ENCODE results near the gene ZBTB18. TPM values are rescaled to one million over a fixed set of nuclear protein-coding genes. Genes with fewer than 3 reads are reported as not detected.

ZBTB18 gene
- total RNA-seq, 1 donor from 2014 or later = 21.3 TPM

- DNase-seq (no peak), ATAC-seq (no peak)
- TF ChIP-seq CTCF (IDR thresholded peaks at IDR 0.05) = no peak
- Histone ChIP-seq H3K4me3 (no peak overlapping the region), H3K9me3 (no peaks in the 10 kb centered on the region), H3K27me3 (ENCODE audit: low read depth) (peaks cover 11% of the 10 kb centered on the region), H3K4me1 (peaks cover 7% of the 10 kb centered on the region), H3K36me3 (no peaks in the 10 kb centered on the region), H3K27ac (no peak overlapping the region)
- intact Hi-C loops (cut with DNase I) = no loop called here
These were observed 45.6 kb downstream of the ZBTB18 start for GRCh38 chr1:244096691-244097090.

GRCh38 chr1:244097523-244098405, 46.7 kb downstream of the ZBTB18 start:
- DNase-seq (no peak), ATAC-seq (no peak)
- Histone ChIP-seq H3K9me3 (no peaks in the 10 kb centered on the region), H3K4me1 (peaks cover 7% of the 10 kb centered on the region), H3K27me3 (ENCODE audit: low read depth) (peaks cover 11% of the 10 kb centered on the region), H3K36me3 (no peaks in the 10 kb centered on the region), H3K4me3 (no peak overlapping the region), H3K27ac (no peak overlapping the region)
- intact Hi-C loops (cut with DNase I) = no loop called here
- no peak for TF ChIP-seq CTCF (IDR thresholded peaks at IDR 0.05)

GRCh38 chr1:244099258-244099930, 48.3 kb downstream of the ZBTB18 start:
- H3K27ac ChIP-seq = no peak overlapping the region
- DNase-seq = no peak
- peaks cover 11% of the 10 kb centered on the region for H3K27me3 ChIP-seq (ENCODE audit: low read depth)
- no peak for TF ChIP-seq CTCF (IDR thresholded peaks at IDR 0.05)
- H3K9me3 ChIP-seq = no peaks in the 10 kb centered on the region
- no peak for ATAC-seq
- H3K36me3 ChIP-seq = no peaks in the 10 kb centered on the region
- H3K4me1 ChIP-seq = peaks cover 7% of the 10 kb centered on the region
- no peak overlapping the region for H3K4me3 ChIP-seq
- intact Hi-C loops (cut with DNase I) = no loop called here

- no peak for ATAC-seq
- H3K9me3 ChIP-seq = no peaks in the 10 kb centered on the region
- H3K4me3 ChIP-seq = no peak overlapping the region
- H3K27me3 ChIP-seq (ENCODE audit: low read depth) = peaks cover 11% of the 10 kb centered on the region
- H3K27ac ChIP-seq = no peak overlapping the region
- DNase-seq = no peak
- peaks cover 7% of the 10 kb centered on the region for H3K4me1 ChIP-seq
- no peaks in the 10 kb centered on the region for H3K36me3 ChIP-seq
- intact Hi-C loops (cut with DNase I) = no loop called here
- no peak for TF ChIP-seq CTCF (IDR thresholded peaks at IDR 0.05)
These were observed 49.2 kb downstream of the ZBTB18 start for GRCh38 chr1:244100276-244100675.

GRCh38 chr1:244100704-244101453, 49.8 kb downstream of the ZBTB18 start:
- no peak for ATAC-seq
- no peaks in the 10 kb centered on the region for H3K36me3 ChIP-seq
- H3K9me3 ChIP-seq = no peaks in the 10 kb centered on the region
- H3K27me3 ChIP-seq (ENCODE audit: low read depth) = peaks cover 11% of the 10 kb centered on the region
- DNase-seq = no peak
- intact Hi-C loops (cut with DNase I) = no loop called here
- H3K4me3 ChIP-seq = no peak overlapping the region
- TF ChIP-seq CTCF (IDR thresholded peaks at IDR 0.05) = no peak
- peaks cover 7% of the 10 kb centered on the region for H3K4me1 ChIP-seq
- no peak overlapping the region for H3K27ac ChIP-seq
